Esophagus squamous epithelium (tissue), 4 donors: ENCODE measurements around the gene SRGN.
"Not testable (repeated sequence)": the region's sequence is repeated elsewhere in the genome, so short reads cannot be mapped to it uniquely, and the experiment has no call there.

Experiments
- CTCF ChIP-seq, 6 experiments: fragments of 450-650 bp in 4 of 6; fragments of 200-600 bp in 2 of 6; sonication (generic) in 2 of 6; IDR thresholded peaks; one replicate each; pipeline ENCODE4 v1.5.1; 2016 to 2019; ENCODE audit warnings: antibody characterized with exemption in 6 of 6, mild to moderate bottlenecking in 4 of 6, moderate library complexity in 4 of 6
- POLR2A ChIP-seq, 4 donors: fragments of 450-650 bp; IDR thresholded peaks; one replicate each; pipeline ENCODE4 v1.6.1; 2017; ENCODE audit warnings: antibody characterized with exemption in 4 of 4, mild to moderate bottlenecking in 4 of 4, moderate library complexity in 3 of 4

GRCh38 chr10:69142074-69142473, 54.2 kb downstream of the SRGN start:
- TF ChIP-seq CTCF, POLR2A (IDR thresholded peaks at IDR 0.05): not testable (repeated sequence)
